CD14-positive monocyte (primary cell): Measurements from ENCODE around the gene FAM163B. TPM values are rescaled to one million over a fixed set of nuclear protein-coding genes. Genes with fewer than 3 reads are reported as not detected.
"Not testable (repeated sequence)": the region's sequence is repeated elsewhere in the genome, so short reads cannot be mapped to it uniquely, and the experiment has no call there.

Experiments
- DNase-seq, 3 donors: peaks; one replicate each; pipeline ENCODE4 v3.0.0-alpha.2; 2011 to 2022
- H2AFZ ChIP-seq: 2 replicates; pipeline ENCODE4 v1.6.0; 2012; ENCODE audit warnings: mild to moderate bottlenecking, low read depth, low read length, inconsistent platforms; ENCODE audit not compliant: insufficient read depth, poor library complexity, severe bottlenecking
- H3K27ac ChIP-seq, 2 donors: 1 replicate in 1 of 2; 2 replicates in 1 of 2; pipeline ENCODE4 v1.5.1; 2012 to 2013; ENCODE audit warnings: low read length in 2 of 2, control low read depth in 1 of 2, inconsistent platforms in 1 of 2, low read depth in 1 of 2, mild to moderate bottlenecking in 1 of 2
- H3K27me3 ChIP-seq, 2 donors: one replicate each; pipeline versions ENCODE4 v1.6.0 to v1.6.1; 2011 to 2013; ENCODE audit warnings: low read length in 2 of 2; ENCODE audit not compliant: control insufficient read depth in 2 of 2, insufficient read depth in 2 of 2
- H3K36me3 ChIP-seq, 2 donors: replicated peaks in 1 of 2; 1 replicate in 1 of 2; 2 replicates in 1 of 2; pipeline versions ENCODE4 v1.5.1 to v1.6.1; 2012 to 2013; ENCODE audit warnings: low read length in 2 of 2, control low read depth in 1 of 2, inconsistent platforms in 1 of 2, mild to moderate bottlenecking in 1 of 2; ENCODE audit not compliant: insufficient read depth in 2 of 2, control insufficient read depth in 1 of 2
- H3K4me1 ChIP-seq, 2 donors: 1 replicate in 1 of 2; 2 replicates in 1 of 2; pipeline versions ENCODE4 v1.5.1 to v1.6.1; 2012 to 2013; ENCODE audit warnings: low read length in 2 of 2, control low read depth in 1 of 2, inconsistent platforms in 1 of 2, mild to moderate bottlenecking in 1 of 2, moderate library complexity in 1 of 2; ENCODE audit not compliant: insufficient read depth in 2 of 2, control insufficient read depth in 1 of 2
- H3K4me2 ChIP-seq: replicated peaks from 2 replicates; pipeline ENCODE3; 2012; ENCODE audit warnings: low read length, moderate library complexity, mild to moderate bottlenecking; ENCODE audit not compliant: poor library complexity, severe bottlenecking; ENCODE audit errors: extremely low read depth
- H3K4me3 ChIP-seq, 3 experiments: fragments of 200-600 bp in 1 of 3; sonication (generic) in 1 of 3; replicated peaks in 1 of 3; 1 replicate in 2 of 3; 2 replicates in 1 of 3; pipeline ENCODE4 v1.5.1; 2011 to 2013; ENCODE audit warnings: low read length in 3 of 3, mild to moderate bottlenecking in 3 of 3, control low read depth in 2 of 3, low read depth in 2 of 3, inconsistent platforms in 1 of 3, moderate library complexity in 1 of 3
- H3K79me2 ChIP-seq: 2 replicates; pipeline ENCODE4 v1.6.0; 2012; ENCODE audit warnings: mild to moderate bottlenecking, control low read depth, inconsistent platforms, low read length, moderate library complexity; ENCODE audit not compliant: insufficient read depth
- H3K9ac ChIP-seq: 2 replicates; pipeline ENCODE4 v1.6.0; 2017; ENCODE audit warnings: low read length, mild to moderate bottlenecking; ENCODE audit not compliant: insufficient read depth, poor library complexity, severe bottlenecking
- H3K9me3 ChIP-seq, 2 donors: replicated peaks in 1 of 2; 1 replicate in 1 of 2; 2 replicates in 1 of 2; pipeline versions ENCODE4 v1.5.1 to v1.6.1; 2012 to 2013; ENCODE audit warnings: low read length in 2 of 2, control low read depth in 1 of 2; ENCODE audit not compliant: control insufficient read depth in 1 of 2, insufficient read depth in 1 of 2
- H4K20me1 ChIP-seq: 2 replicates; pipeline ENCODE4 v1.6.0; 2012; ENCODE audit warnings: mild to moderate bottlenecking, low read length, control low read depth, moderate library complexity; ENCODE audit not compliant: insufficient read depth
- H3K27ac Mint-ChIP-seq, 7 donors: one replicate each; pipeline ENCODE4 v1.8.0; 2020; ENCODE audit warnings: mild to moderate bottlenecking in 7 of 7, mixed read lengths in 7 of 7, moderate library complexity in 6 of 7, inconsistent platforms in 2 of 7
- H3K27me3 Mint-ChIP-seq, 3 donors: one replicate each; pipeline ENCODE4 v1.8.0; 2021 to 2022; ENCODE audit warnings: low read depth in 3 of 3, mild to moderate bottlenecking in 3 of 3, mixed read lengths in 3 of 3, moderate library complexity in 3 of 3, inconsistent platforms in 1 of 3
- H3K36me3 Mint-ChIP-seq, 2 donors: one replicate each; pipeline ENCODE4 v1.8.0; 2020; ENCODE audit warnings: mixed read lengths in 2 of 2, inconsistent platforms in 1 of 2, mild to moderate bottlenecking in 1 of 2
- H3K4me1 Mint-ChIP-seq: one replicate; pipeline ENCODE4 v1.8.0; 2020; ENCODE audit warnings: mild to moderate bottlenecking, mixed read lengths
- H3K4me3 Mint-ChIP-seq, 2 donors: one replicate each; pipeline ENCODE4 v1.8.0; 2020; ENCODE audit warnings: mild to moderate bottlenecking in 2 of 2, mixed read lengths in 2 of 2, moderate library complexity in 1 of 2
- H3K9me3 Mint-ChIP-seq, 7 donors: one replicate each; pipeline ENCODE4 v1.8.0; 2020 to 2022; ENCODE audit warnings: mixed read lengths in 7 of 7, mild to moderate bottlenecking in 6 of 7, moderate library complexity in 6 of 7, inconsistent platforms in 2 of 7
- CTCF ChIP-seq: fragments of 200-600 bp; IDR thresholded peaks from one replicate; pipeline ENCODE4 v1.8.0; 2022; ENCODE audit warnings: antibody characterized with exemption, mild to moderate bottlenecking
- WGBS: methylation state at CpG from one replicate; pipeline ENCODE4 v1.1.5; 2013; ENCODE audit warnings: missing lambda C conversion rate; ENCODE audit not compliant: insufficient coverage; 5-methylcytosine and 5-hydroxymethylcytosine counted together
- intact Hi-C, 2 donors: fragments of 100-400 bp; cut with micrococcal nuclease; formaldehyde crosslinking; loops; one replicate each; pipeline versions ENCODE4 v1.15.0 to v1.15.1; 2023
- polyA plus RNA-seq, 3 donors: library from polyadenylated mRNA; depleted of rRNA in 1 of 3; unstranded in 2 of 3; stranded (reverse) in 1 of 3; fragments of 300-500 nt in 2 of 3; fragments of >200 nt in 1 of 3; fragmentation: Illumina TruSeq in 2 of 3; gene quantifications; 1 replicate in 2 of 3; 2 replicates in 1 of 3; pipeline ENCODE4 v1.2.3, GENCODE V29; 2012 to 2021

FAM163B gene
- polyA plus RNA-seq, 3 donors = not detected

GRCh38 chr9:133564451-133565116 lies 44.6 kb downstream of the FAM163B start:
- no peaks in the 10 kb centered on the region for H3K9me3 Mint-ChIP-seq
- 81% methylated on average over 8 of the region's 11 CpGs for WGBS
- H3K27ac Mint-ChIP-seq = no peak overlapping the region
- H3K4me1 ChIP-seq = no peaks in the 10 kb centered on the region
- no peak overlapping the region for H2AFZ ChIP-seq
- no peaks in the 10 kb centered on the region for H4K20me1 ChIP-seq
- intact Hi-C loops = no loop called here
- H3K4me2 ChIP-seq = no peak overlapping the region
- no peaks in the 10 kb centered on the region for H3K36me3 ChIP-seq
- no peak overlapping the region for H3K4me3 Mint-ChIP-seq
- no peaks in the 10 kb centered on the region for H3K36me3 Mint-ChIP-seq
- H3K79me2 ChIP-seq = no peaks in the 10 kb centered on the region
- no peaks in the 10 kb centered on the region for H3K27me3 ChIP-seq
- TF ChIP-seq CTCF = no peak
- H3K27ac ChIP-seq = no peak overlapping the region
- no peaks in the 10 kb centered on the region for H3K4me1 Mint-ChIP-seq
- no peak overlapping the region for H3K4me3 ChIP-seq
- peaks cover 5 to 12% (median 11%) of the 10 kb centered on the region in 3 donors for H3K27me3 Mint-ChIP-seq
- no peaks in the 10 kb centered on the region for H3K9me3 ChIP-seq
- DNase-seq = no peak
- no peak overlapping the region for H3K9ac ChIP-seq

GRCh38 chr9:133563814-133564213 lies 45.4 kb downstream of the FAM163B start:
- H3K27ac Mint-ChIP-seq, H3K36me3 ChIP-seq, H3K4me1 ChIP-seq, H3K4me1 Mint-ChIP-seq, intact Hi-C loops, H4K20me1 ChIP-seq, H3K27me3 ChIP-seq, H3K36me3 Mint-ChIP-seq, H3K79me2 ChIP-seq, H3K9me3 ChIP-seq, H3K27ac ChIP-seq, H3K9me3 Mint-ChIP-seq, H3K4me3 ChIP-seq, DNase-seq, H2AFZ ChIP-seq, H3K4me2 ChIP-seq, H3K9ac ChIP-seq, H3K4me3 Mint-ChIP-seq: not testable (repeated sequence)
- peaks cover 5 to 12% (median 11%) of the 10 kb centered on the region in 3 donors for H3K27me3 Mint-ChIP-seq
